ENCODE measurements around the gene SIK2. TPM values are rescaled to one million over a fixed set of nuclear protein-coding genes. Genes with fewer than 3 reads are reported as not detected.

SIK2 gene
- total RNA-seq: 10 to 100 TPM in 1 of 4 donors, 1 to 10 TPM in 3; 6.1 to 24.3 (median 9.5) TPM

GRCh38 chr11:111601979-111602864 lies at the start of gene SIK2:
Gene SIK2 (plus strand): TSS chr11:111602449. CDS start chr11:111602564, 115 bp downstream.
- intact Hi-C loops (cut with DNase I): loop anchor here (5.0 kb wide), 1 partner anchor 165 kb away; the partner anchor contains the start of gene PPP2R1B
- H3K9me3 ChIP-seq: no peaks in the 10 kb centered on the region
- WGBS, 2 donors: 0 to 1% methylated on average over 7 to 30 of the region's 100 CpGs
- peaks cover 11 to 54% (median 15%) of the 10 kb centered on the region in 3 donors for H3K4me1 ChIP-seq
- peak within 1 kb of the TSS; percentile 61 to 92 (median 81) for H3K4me3 ChIP-seq
- H3K27me3 ChIP-seq: no peaks in the 10 kb centered on the region
- TF ChIP-seq CTCF (IDR thresholded peaks at IDR 0.05) (peak; percentile 64 to 95 (median 88)), POLR2A (IDR thresholded peaks at IDR 0.05) (peak in 1 of 4 donors; percentile 56)
- H3K36me3 ChIP-seq: no peaks in the 10 kb centered on the region
- peak; percentile 50 for DNase-seq
- H3K27ac ChIP-seq: peak within 1 kb of the TSS; percentile 90 to 98 (median 94)

- H3K9me3 ChIP-seq: no peaks in the 10 kb centered on the region
- no peak overlapping the region for H3K4me3 ChIP-seq
- TF ChIP-seq POLR2A (IDR thresholded peaks at IDR 0.05): no peak
- no peak for TF ChIP-seq CTCF (IDR thresholded peaks at IDR 0.05)
- H3K27me3 ChIP-seq: no peaks in the 10 kb centered on the region
- peak overlapping the region in 1 of 4 donors; percentile 50 for H3K27ac ChIP-seq
- no peaks in the 10 kb centered on the region for H3K36me3 ChIP-seq
- intact Hi-C loops (cut with DNase I): loop anchor here (10.0 kb wide), 1 partner anchor 100 kb away; no protein-coding TSS in a partner anchor
- DNase-seq: no peak
- peaks cover 0 to 16% (median 3%) of the 10 kb centered on the region in 3 donors for H3K4me1 ChIP-seq
Measured at GRCh38 chr11:111554532-111554931, 47.7 kb upstream of the SIK2 start.

DNA sequence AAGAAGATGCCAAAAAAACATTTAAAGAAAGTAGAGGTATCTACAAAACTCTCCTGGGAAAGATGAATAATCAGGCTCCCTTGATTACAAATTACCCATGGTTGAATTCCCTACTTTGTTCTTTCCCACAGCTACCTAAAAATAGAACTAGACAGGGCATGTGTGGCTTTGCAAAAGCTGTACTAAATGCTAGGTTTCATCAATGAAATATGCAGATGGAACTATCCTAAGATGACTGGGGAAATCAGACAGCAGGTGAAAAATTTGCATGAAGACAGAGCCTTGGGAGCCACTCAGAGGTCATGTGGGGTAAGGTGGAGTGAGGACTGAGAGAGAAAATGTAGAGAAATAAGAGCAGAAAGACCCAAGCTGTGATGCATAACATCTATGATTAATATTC lies 47.0 kb upstream of the SIK2 start:
- TF ChIP-seq CTCF (IDR thresholded peaks at IDR 0.05) (no peak), POLR2A (IDR thresholded peaks at IDR 0.05) (no peak)
- H3K27me3 ChIP-seq: no peaks in the 10 kb centered on the region
- H3K27ac ChIP-seq: no peak overlapping the region
- H3K4me1 ChIP-seq: peaks cover 0 to 16% (median 3%) of the 10 kb centered on the region in 3 donors
- no peak overlapping the region for H3K4me3 ChIP-seq
- DNase-seq: no peak
- H3K36me3 ChIP-seq: no peaks in the 10 kb centered on the region
- intact Hi-C loops (cut with DNase I): loop anchor here (10.0 kb wide), 1 partner anchor 100 kb away; no protein-coding TSS in a partner anchor
- no peaks in the 10 kb centered on the region for H3K9me3 ChIP-seq

GRCh38 chr11:111557425-111558111 lies 44.7 kb upstream of the SIK2 start:
- H3K27ac ChIP-seq: peak overlapping the region in 1 of 4 donors; percentile 49
- no peak overlapping the region for H3K4me3 ChIP-seq
- 68 to 74% methylated on average over 5 of the region's 5 CpGs for WGBS, 2 donors
- H3K27me3 ChIP-seq: no peaks in the 10 kb centered on the region
- TF ChIP-seq POLR2A (IDR thresholded peaks at IDR 0.05): no peak
- no peak for TF ChIP-seq CTCF (IDR thresholded peaks at IDR 0.05)
- H3K4me1 ChIP-seq: peaks cover 0 to 16% (median 3%) of the 10 kb centered on the region in 3 donors
- H3K9me3 ChIP-seq: no peaks in the 10 kb centered on the region
- H3K36me3 ChIP-seq: no peaks in the 10 kb centered on the region
- DNase-seq: no peak
- intact Hi-C loops (cut with DNase I): loop anchor here (10.0 kb wide), 1 partner anchor 103 kb away; no protein-coding TSS in a partner anchor

Data from esophagus squamous epithelium (tissue), 5 donors.